ENCODE data around the gene FAM20B.
"Not testable (repeated sequence)": the region's sequence is repeated elsewhere in the genome, so short reads cannot be mapped to it uniquely, and the experiment has no call there.

The FAM20B gene

DNA sequence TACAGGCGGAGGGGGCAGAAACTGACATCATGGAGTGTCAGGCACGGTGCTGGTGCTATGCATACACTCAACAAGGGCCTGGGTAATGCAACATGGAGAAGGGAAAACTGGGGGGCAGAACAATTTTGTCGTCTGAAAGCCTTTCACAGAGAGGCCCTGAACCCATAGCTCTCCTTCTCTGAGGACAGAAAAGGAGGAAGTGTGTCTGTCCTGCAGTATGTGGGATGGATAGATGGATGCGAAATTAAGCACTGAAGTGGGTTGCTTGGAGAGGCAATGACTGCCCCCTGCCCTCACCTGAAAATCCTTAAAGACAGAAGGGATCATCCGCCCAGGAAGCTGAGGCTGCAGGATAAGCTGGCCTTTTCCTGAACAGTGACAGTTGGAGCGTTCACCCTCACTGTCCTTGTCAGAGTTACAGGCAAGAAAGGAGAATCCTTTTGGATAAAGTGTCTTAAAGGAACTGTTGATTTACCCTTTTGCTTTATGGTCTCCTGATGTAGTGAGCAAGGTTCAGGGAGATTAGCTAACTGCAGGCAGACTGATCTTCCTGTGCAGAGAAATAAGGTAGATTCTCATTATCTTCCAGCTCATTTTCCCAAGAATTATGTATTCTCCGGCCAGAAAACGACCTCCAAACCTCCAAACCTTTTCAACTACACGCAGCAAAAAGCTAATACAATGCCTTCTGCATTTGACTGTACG is 1.6 kb upstream of the FAM20B start:
- no peak for DNase-seq (ENCODE audit: low spot score)

DNA sequence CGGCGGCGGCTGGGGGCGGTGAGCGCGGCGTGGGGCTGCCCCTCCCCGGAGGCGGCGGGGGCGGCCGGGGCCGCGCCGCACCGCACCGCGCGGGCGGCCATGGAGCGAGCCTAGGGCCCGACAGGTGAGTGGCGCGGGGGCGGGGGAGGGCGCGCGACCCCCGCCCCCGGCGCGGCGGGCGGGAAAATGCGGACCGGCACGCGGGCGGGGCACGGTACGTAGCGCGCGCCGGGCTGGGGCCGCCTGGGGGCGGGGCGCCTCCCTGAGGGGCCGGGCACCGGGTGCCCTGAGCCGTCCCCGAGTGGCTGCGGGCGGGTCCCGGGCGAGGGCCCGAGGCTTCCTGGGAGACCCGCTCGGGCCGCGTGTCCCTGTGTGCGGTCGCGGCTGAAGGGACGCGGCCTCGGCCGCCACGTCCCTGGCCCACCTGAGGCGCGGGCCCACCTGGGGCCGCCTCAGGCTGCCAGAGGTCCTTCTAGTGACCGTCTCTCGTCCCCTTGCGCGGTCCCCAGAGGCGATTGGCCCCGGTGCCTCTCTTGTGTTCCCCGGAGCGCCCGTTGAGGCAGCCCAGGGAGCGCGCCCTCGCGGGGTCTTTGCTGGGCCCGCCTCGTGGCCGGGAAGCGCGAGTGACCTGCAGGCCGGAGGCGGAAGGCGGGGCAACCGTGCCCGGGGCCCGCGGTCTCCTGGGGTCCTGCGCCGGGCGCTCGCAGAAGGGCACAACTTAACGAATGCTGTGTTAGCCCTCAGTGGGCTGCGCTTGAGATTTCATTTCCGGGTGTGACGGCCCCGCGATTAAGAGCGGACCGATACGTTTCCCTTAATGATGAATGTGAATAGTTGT is 500 bp downstream of the FAM20B start:
- DNase-seq (ENCODE audit: low spot score), result peak; percentile 75

DNA sequence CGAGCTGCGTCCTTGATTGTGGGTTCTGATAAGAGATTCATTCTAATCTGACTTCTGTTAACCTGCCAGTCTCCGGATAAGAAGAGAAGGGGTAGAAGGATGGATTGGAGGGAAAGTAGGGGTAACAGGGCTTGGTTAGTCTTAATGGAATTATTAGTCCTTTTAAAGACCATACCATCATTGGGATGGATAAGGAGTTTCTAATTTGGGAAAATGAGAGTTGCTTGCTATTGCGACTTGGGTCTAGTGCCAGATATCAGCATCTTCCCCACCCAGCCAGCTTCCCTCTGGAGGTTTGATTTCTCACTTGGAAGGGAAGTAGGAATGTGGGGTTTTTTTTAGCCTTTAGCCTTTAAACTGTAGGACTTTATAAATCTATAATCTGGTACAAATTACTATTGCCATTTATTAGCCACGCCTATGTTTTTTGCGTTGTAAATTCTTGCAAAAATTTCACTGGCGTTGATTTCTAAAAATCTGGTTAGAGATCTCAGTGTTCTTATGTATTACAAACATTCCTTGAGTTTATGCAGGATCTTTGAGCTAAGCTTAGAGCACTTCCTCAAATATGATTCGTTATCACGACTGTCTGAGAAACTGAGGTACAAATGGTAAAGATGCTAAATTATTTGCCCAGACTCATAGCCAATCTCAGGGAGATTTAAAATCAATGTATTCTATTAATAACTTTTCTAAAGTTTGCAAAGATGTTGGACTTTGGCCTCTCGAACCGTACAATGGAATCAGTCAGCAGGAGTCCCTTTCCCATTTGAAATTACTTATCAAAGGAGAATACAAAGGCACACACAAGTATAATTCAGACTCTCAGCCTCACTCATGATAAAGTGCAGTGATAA is 1.3 kb downstream of the FAM20B start:
- DNase-seq (ENCODE audit: low spot score), result no peak

DNA sequence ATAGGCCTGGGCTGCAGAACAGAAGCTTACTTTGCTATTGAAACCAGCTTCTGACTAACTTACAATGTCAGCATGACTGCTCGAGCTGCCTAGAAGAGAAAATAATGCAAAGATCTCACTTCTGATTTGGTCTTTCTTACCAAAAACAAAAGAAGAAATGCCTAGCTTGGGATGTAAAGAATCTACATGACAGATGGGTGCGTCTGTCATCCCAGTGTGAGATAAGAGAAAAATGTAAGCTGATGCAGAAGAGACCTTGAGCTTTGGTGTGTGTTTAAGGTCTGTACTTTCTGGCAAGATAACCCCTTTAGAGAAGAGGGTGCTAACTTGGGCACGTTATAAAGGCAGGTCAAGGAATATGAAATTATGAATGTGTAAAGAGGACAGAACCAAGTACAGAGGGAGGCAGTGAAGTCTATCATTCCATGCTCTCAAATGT is 3.6 kb downstream of the FAM20B start:
- DNase-seq (ENCODE audit: low spot score), result no peak

DNA sequence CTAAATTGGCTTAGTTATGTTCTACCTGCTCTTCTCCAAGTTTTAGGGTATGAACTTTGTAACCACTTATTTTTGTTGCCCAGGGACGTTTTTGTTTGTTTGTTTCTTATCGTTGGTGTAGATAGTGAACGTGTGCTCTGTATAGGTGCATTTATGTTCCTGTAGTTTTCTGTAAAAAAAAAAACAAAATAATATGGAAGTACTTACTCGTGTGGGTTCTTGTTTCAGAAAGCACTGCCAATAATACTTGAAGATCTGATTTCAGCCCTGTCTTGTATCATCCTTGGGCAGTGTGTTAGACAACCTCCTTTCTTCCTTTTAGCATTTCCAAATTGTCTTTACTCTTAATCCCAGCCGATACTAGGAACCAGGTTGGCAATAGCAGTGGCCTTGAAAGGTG is 4.4 kb downstream of the FAM20B start:
- no peak for DNase-seq (ENCODE audit: low spot score)

DNA sequence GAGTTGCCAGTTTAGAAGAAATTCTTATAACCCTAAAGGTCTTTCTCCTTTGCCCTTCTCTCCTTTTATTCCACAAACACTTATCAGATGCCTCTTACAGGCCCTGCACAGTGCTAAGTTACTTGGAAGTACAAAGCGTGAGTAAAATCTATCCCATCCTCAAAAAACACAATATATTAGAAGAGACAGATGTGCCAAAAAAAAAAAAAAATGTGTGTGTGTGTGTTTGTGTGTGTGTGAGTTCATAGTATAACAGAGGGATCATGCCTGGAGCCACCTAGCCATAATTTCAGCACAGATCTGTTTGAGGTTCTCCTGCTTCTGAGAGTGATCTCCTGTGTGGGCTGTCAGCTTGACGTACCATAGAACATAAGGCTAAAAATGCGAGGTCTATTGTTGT is 5.0 kb downstream of the FAM20B start:
- DNase-seq (ENCODE audit: low spot score), result no peak

DNA sequence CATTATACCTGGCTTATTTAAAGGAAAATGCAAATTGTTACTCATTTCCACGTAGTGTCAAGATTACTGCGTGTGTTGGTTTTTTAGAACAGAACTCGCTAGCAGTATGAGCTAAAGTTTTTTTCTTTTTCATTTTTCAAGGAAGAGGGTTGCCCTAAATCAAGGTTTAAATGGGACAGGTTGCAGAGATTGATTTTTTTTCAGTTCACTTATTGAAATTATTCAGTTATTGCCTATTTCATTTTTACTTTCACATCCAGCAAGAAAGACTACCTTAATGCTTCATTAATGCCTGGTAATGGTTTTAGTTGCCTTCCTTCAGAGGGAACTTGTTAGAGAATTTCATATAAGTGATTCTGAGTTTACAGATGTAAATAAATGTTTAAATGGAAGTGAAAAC is 5.6 kb downstream of the FAM20B start:
- DNase-seq (ENCODE audit: low spot score), result no peak

DNA sequence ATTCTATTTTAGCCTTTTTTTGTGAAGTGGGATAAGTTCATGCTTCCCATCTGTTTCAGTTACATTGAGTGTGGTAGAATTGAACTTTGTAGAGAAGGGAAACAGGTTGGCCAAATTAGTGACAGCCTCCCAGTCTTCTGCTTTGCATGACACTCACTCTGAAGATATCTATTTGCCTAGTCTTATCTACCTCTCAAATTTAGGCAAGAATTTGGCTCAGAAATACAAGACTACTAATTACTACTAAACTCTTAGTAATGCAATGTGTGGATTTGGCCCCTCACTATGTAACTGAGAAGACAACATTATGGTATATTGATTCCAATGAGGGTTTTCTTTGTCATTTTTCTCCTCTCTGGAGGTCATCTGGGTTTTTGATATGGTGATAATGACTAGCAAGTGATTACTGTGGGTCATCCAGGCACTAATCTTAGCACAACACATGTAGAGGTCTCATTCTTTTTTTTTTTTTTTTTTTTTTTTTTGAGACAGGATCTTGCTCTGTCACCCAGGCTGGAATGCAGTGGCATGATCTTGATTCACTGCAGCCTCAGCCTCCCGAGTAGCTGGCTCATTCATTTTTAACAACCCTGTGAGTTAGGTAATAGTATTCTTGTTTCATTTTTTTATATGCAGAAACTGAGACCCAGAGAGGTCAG is 6.3 kb downstream of the FAM20B start:
- DNase-seq (ENCODE audit: low spot score), result no peak

DNA sequence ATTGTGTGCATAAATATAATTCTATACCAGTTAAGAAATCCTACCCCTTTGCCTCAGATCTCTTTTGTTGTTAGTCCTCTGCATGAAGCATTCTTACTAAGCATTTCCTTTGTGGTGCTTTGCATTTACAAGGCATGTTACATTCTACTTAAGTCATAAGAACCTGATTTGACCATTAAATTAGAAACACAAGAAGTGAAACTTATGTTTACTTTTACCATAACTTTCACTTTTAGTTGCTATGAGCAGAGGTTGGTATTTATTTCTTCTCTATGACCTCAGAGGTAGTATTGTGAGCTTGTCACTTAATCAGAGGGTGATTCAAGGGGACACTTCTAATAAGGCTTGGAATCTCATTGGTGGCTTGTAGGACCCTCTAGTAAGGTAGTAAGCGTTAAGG is 9.0 kb downstream of the FAM20B start:
- no peak for DNase-seq (ENCODE audit: low spot score)

DNA sequence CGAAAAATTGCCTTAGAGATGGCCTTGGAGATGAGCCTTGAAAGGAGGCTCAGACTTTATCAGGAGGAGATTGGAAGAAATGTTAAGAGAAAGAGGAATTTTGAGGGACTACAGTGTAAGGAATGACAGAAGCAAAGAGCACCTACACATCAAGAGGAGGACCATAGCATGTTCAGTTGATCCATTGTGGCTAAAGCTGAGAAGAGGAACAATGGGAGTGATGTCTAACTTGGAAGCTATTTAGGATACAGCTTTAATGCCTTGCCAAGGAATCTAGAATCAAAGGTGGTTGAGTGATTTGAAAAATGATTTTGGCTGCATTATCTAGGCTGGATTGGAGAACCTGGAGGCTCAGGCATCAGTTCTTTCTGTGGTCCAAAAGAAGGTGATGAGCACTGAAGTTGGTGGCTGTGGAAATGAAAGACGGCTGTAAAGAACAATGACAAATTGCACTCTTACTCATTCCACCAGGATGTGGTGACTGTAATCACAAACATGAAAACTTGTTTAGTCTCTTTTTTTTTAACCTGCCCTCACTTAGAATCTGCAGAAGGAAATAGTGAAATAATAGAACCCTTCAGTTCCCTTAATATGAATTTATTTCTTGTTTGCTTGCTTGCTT is 11.3 kb downstream of the FAM20B start:
- DNase-seq (ENCODE audit: low spot score), result no peak

DNA sequence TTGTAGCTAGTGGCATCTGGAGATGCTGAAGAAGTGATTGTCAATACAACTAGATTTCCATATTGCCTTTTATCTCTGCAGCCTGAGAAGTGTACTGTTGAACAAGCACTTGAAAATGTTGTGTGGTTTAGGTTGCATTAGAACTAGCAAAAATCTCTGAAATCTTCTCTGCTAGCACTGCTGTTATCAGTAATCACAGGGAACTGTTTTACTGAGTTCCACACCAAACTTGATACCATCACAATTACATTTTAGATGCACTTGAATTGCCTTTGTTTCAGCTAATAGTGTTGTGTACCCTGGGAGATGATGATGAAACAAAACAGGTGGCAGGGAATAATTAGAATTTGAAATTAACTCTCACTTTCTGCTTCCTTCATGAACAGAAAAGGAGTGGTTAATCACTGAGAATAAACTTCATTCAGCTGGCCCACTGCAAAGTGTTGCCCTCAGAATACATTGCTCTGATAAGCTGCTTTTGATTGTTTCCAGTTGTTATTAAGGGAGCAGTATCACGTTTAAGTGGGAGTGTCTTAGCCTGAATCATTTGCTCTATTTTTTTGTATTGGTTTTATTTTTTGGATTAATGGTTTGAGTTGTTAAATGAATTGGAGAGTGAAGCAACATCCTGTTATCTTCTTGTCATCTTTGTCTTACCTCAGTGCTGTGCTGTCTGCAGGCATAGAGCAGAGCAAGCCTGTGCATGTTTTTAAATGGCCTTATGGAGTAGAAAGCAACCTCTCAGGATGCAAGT is 13.0 kb downstream of the FAM20B start:
- no peak for DNase-seq (ENCODE audit: low spot score)

DNA sequence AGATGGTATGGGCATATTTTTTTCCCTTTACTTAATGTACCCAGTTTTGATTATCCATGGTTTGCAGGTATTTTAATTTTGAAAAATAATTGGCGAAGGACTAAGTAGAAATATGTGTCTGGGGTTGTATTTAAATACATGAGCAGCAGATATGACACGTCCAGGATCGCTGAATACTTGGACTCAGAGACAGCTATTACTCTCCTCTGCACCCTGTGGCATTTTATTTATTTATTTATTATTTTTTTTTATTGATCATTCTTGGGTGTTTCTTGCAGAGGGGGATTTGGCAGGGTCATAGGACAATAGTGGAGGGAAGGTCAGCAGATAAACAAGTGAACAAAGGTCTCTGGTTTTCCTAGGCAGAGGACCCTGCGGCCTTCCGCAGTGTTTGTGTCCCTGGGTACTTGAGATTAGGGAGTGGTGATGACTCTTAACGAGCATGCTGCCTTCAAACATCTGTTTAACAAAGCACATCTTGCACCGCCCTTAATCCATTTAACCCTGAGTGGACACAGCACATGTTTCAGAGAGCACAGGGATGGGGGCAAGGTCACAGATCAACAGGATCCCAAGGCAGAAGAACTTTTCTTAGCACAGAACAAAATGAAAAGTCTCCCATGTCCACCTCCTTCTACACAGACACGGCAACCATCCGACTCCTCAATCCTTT is 13.9 kb downstream of the FAM20B start:
- not testable (repeated sequence) for DNase-seq (ENCODE audit: low spot score)

DNA sequence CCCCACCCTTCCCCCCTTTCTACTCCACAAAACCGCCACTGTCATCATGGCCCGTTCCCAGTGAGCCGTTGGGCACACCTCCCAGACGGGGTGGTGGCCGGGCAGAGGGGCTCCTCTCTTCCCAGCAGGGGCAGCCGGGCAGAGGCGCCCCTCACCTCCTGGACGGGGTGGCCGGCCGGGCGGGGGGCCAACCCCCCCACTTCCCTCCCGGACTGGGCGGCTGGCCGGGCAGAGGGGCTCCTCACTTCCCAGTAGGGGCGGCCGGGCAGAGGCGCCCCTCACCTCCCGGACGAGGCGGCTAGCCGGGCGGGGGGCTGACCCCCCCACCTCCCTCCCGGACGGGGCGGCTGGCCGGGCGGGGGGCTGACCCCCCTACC is 14.5 kb downstream of the FAM20B start:
- DNase-seq (ENCODE audit: low spot score), result not testable (repeated sequence)

DNA sequence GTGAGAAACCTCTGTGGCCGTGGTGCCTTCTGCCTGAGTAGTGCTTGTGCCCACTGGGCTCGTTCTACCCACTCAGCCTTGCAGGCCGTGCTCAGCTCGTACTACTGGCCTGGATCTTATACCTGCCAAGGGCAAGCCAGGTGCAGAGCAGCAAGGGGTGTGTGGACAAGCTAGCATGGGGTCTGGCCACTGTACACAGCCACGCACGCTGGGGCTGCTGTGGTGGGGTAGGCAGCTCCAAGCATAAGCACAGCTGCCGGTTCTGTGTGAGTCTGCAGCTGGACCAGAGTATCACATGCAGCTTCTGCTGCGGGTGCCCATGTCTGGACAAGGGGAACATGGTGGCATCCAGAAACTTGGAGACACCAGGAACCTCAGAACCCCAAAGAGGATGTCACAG is 16.4 kb downstream of the FAM20B start:
- no peak for DNase-seq (ENCODE audit: low spot score)

DNA sequence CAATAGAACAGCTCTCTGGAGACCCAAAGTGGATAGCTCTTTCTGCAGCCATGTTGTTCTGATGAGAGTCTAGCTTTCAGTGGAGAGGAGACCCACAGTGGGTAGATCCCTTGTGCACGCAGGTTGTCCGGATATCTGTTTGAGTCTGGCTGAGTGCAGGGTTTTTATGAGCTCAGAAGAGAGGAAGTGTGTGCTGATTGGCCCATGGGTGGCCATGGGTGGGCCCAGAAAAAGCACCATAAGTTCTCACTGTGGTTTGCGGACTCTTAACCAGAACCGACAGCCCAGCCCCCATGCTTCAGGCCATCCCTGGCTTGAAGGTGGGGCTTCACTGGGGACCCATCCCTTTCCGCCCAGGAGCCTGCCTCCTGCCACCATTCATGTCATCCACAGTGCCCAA is 17.0 kb downstream of the FAM20B start:
- no peak for DNase-seq (ENCODE audit: low spot score)

DNA sequence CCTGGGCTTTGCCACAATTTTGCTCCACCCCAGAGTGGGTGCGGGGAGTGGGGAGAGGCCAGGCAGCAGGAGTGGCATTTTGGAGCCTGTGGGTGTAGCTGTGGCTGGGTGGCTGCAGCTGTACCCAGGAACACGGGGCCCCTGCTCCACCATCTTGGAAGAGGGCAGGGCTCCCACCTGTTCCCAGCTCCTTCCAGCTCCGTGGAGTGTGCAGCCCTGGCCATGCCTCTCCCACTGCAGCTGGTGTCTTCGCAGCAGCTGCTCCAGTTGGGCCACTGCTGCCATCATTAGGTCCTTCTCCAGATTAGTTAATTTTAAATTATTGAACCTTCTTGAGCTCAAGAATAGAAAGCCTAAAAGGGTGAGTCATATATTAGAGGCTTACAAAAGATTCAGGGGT is 17.6 kb downstream of the FAM20B start:
- DNase-seq (ENCODE audit: low spot score), result no peak

DNA sequence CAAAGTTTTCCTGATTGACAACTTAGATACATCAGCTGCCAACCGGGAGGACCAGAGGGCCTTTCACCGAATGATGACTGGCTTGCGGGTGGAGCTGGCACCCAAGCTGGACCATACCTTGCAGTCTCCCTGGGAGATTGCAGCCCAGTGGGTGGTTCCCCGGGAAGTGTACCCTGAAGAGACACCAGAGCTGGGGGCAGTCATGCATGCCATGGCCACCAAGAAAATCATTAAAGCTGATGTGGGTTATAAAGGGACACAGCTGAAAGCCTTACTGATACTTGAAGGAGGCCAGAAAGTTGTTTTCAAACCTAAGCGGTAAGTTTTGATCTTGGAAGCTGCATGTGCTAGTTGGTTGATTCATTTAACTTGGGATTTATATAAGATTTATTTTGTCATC is 18.2 kb downstream of the FAM20B start:
- no peak for DNase-seq (ENCODE audit: low spot score)

DNA sequence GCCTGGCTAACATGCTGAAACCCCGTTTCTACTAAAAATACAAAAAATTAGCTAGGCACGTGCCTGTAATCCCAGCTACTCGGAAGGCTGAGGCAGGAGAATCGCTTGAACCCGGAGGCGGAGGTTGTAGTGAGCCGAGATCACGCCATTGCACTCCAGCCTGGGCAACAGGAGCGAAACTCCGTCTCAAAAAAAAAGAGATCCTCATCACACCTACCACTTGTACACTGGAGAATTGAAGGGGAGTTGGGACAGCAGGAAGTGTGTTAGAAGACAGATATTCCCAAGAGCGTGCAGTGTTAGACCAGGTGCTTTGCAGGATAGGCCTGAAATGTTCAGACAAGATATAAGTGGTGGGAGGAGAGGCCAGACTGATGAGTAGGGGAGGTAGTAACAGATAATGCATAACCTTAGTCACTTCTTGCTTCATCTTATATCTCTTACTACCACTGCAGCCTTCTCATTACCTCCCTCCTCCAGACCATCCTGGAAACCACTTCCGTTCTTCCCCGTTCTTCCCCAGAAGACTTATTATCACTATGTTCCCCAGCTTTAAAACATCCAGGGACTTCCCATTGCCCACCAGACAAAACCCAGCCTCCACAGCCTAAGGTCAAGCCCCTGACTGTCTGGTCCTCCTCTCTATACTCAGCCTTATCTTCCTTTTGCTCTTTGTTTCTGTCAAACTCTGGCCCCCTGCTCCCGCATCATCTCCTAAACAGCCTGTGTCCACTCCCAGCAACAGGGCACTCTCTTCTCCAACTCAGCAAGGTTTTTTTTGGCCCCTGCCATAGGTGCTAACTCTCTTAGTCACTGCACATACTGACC is 21.3 kb downstream of the FAM20B start:
- no peak for DNase-seq (ENCODE audit: low spot score)

DNA sequence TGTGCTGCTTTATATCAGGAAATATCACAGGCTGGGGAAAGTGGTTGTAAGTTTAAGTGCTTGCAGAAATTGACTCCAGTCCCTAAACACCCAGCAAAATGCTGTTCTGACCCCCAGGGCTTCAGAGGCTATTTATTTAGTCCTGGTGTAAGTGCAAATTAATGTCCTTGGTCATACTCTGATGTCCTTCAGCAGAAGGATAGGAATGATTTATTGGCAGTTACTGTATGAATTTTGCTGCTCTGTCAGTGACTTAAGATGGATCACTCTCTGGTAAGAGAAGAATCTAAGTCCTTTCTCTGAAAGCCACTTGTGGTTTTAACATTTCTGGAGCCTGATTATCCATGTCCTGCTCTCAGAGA is 21.9 kb downstream of the FAM20B start:
- no peak for DNase-seq (ENCODE audit: low spot score)
